Thyroid gland (tissue), 4 donors: ENCODE data around the gene RABL6. TPM values are rescaled to one million over a fixed set of nuclear protein-coding genes. Genes with fewer than 3 reads are reported as not detected.
"Not testable (repeated sequence)": the region's sequence is repeated elsewhere in the genome, so short reads cannot be mapped to it uniquely, and the experiment has no call there.

Source experiments
- DNase-seq, 2 donors: peaks; one replicate each; pipeline ENCODE4 v3.0.0-alpha.2; 2019
- H3K27ac ChIP-seq, 3 donors: fragments of 200-600 bp; sonication (generic); 1 replicate in 2 of 3; 2 replicates in 1 of 3; pipeline ENCODE4 v1.5.1; 2016 to 2019; ENCODE audit warnings: mild to moderate bottlenecking in 1 of 3, moderate library complexity in 1 of 3
- H3K27me3 ChIP-seq: fragments of 200-600 bp; sonication (generic); one replicate; pipeline ENCODE4 v1.5.1; 2019
- H3K36me3 ChIP-seq, 2 donors: fragments of 200-600 bp; sonication (generic); one replicate each; pipeline ENCODE4 v1.5.1; 2016 to 2019
- H3K4me1 ChIP-seq, 2 donors: fragments of 200-600 bp; sonication (generic); one replicate each; pipeline ENCODE4 v1.5.1; 2017 to 2019
- H3K4me3 ChIP-seq, 3 donors: fragments of 200-600 bp; sonication (generic); replicated peaks in 1 of 3; 1 replicate in 2 of 3; 2 replicates in 1 of 3; pipeline ENCODE4 v1.5.1; 2016; ENCODE audit warnings: mild to moderate bottlenecking in 1 of 3
- H3K9me3 ChIP-seq: fragments of 200-600 bp; sonication (generic); one replicate; pipeline ENCODE4 v1.5.1; 2017
- POLR2A ChIP-seq, 2 donors: fragments of 450-650 bp; IDR thresholded peaks; one replicate each; pipeline ENCODE4 v1.6.1; 2017; ENCODE audit warnings: antibody characterized with exemption in 2 of 2, mild to moderate bottlenecking in 2 of 2, moderate library complexity in 1 of 2
- WGBS, 2 donors: methylation state at CpG; one replicate each; pipeline ENCODE4 v1.1.5; 2017; 5-methylcytosine and 5-hydroxymethylcytosine counted together
- intact Hi-C: fragments of 100-400 bp; cut with DNase I; formaldehyde crosslinking; loops from one replicate; pipeline ENCODE4 v1.15.1; 2023
- total RNA-seq, 4 donors: library from RNA; depleted of rRNA; stranded (reverse); fragments of >200 nt; gene quantifications; one replicate each; pipeline ENCODE4 v1.2.3, GENCODE V29; 2016
- TF ChIP-seq, protein P1 (sequence below), 6 experiments: fragments of 200-600 bp in 3 of 6; fragments of 450-650 bp in 3 of 6; sonication (generic) in 3 of 6; IDR thresholded peaks; one replicate each; pipeline ENCODE4 v1.5.1; 2016 to 2019; ENCODE audit warnings: antibody characterized with exemption in 6 of 6, mild to moderate bottlenecking in 2 of 6, inconsistent platforms in 1 of 6, moderate library complexity in 1 of 6

RABL6 gene
- total RNA-seq, 4 donors from 2014 or later: 59.8 to 84.0 (median 62.2) TPM

DNA sequence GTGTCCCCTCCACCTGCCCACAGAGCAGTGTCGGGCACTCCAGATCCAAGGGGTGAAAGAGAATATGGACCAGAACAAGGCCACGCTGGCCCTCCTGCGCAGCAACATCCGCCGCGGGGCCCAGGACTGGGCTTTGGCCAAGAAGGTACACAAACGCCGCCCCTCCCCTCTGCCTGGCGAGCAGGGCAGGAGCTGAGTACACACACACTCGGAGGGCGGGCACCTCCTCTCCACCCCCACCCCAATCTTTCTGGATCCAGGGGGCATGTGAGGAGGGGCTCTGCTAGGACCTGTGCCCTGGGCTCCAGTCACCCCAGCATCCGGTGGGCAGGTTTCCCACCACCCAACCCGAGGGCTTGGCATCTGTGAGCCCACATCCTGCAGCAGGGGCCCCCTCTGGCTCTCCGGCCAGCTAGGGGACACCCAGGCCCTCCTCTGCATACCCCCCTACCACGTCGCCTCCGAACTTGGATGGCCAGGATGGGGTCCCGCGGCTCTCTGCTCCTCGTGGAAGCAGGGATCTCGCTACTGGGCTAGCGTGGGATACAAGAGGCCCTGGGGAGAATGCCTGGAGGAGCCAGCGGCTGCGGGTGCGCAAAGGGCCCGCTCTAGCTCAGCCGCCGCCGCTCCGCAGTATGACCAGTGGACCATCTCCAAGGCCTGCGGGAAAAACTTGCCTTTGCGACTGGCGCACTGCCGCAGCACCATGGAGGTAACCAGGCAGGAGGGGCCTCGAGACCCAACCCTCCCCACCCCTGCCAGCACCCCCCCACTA lies 8.5 kb upstream of the RABL6 start:
- Histone ChIP-seq H3K27me3 (no peaks in the 10 kb centered on the region), H3K27ac (no peak overlapping the region), H3K9me3 (no peaks in the 10 kb centered on the region), H3K4me1 (peaks cover 17 to 29% of the 10 kb centered on the region in 2 donors), H3K4me3 (peak overlapping the region in 1 of 3 donors; percentile 21), H3K36me3 (no peaks in the 10 kb centered on the region)
- 4 to 12% methylated on average over 9 to 15 of the region's 35 CpGs for WGBS, 2 donors
- intact Hi-C loops: no loop called here
- TF ChIP-seq, protein P1, sequence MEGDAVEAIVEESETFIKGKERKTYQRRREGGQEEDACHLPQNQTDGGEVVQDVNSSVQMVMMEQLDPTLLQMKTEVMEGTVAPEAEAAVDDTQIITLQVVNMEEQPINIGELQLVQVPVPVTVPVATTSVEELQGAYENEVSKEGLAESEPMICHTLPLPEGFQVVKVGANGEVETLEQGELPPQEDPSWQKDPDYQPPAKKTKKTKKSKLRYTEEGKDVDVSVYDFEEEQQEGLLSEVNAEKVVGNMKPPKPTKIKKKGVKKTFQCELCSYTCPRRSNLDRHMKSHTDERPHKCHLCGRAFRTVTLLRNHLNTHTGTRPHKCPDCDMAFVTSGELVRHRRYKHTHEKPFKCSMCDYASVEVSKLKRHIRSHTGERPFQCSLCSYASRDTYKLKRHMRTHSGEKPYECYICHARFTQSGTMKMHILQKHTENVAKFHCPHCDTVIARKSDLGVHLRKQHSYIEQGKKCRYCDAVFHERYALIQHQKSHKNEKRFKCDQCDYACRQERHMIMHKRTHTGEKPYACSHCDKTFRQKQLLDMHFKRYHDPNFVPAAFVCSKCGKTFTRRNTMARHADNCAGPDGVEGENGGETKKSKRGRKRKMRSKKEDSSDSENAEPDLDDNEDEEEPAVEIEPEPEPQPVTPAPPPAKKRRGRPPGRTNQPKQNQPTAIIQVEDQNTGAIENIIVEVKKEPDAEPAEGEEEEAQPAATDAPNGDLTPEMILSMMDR (IDR thresholded peaks at IDR 0.05): no peak
- TF ChIP-seq POLR2A (IDR thresholded peaks at IDR 0.05): no peak
- DNase-seq: peak; percentile 48 to 58

DNA sequence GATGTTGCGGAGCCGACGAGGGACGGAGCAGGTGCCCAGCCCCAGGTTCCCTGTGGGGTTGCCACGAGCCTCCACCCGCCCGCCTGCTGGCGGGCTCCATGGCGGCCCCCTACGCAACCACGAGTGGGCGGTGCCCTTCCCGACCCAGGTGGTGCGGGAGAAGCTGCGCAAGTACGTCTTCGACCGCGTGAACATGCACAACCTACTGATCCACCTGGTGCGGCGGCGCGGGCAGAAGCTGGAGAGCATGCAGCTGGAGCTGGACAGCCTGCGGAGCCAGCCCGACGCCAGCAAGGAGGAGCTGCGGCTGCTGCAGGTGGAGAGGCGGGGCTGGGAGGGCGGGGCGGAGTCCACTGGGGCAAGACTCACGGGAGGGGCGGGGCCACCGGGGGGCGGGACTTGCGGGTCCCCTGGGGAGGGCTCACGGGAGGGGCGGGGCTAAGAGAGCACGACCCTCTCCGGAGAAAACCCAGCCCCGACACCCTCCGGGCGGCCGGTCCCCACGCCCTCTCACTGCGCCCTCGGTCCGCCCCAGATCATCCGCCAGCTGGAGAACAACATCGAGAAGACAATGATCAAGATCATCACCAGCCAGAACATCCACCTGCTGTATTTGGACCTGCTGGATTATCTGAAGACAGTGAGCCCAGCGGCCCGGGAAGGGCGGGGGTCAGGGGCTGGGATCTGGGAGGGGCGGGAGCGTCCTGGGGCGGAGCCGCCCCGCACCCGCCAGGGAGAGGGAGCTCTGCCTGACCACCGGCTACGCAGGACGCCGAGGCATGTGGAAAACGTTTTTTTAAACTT lies 7.7 kb upstream of the RABL6 start:
- intact Hi-C loops: no loop called here
- WGBS, 2 donors: 0% methylated on average over 6 to 36 of the region's 63 CpGs

GRCh38 chr9:136802321-136802720 lies 5.4 kb upstream of the RABL6 start:
- TF ChIP-seq, protein P1 (IDR thresholded peaks at IDR 0.05): no peak
- no peak for TF ChIP-seq POLR2A (IDR thresholded peaks at IDR 0.05)
- Histone ChIP-seq H3K9me3 (no peaks in the 10 kb centered on the region), H3K27ac (no peak overlapping the region), H3K4me3 (no peak overlapping the region), H3K27me3 (no peaks in the 10 kb centered on the region), H3K4me1 (peaks cover 27 to 38% of the 10 kb centered on the region in 2 donors), H3K36me3 (no peaks in the 10 kb centered on the region)
- no peak for DNase-seq
- 72 to 86% methylated on average over 3 to 6 of the region's 6 CpGs for WGBS, 2 donors
- intact Hi-C loops: no loop called here

More for the DNA sequence above, 7.7 kb upstream of the RABL6 start:
- H3K9me3 ChIP-seq: no peaks in the 10 kb centered on the region
- peak overlapping the region in 1 of 3 donors; percentile 34 for H3K27ac ChIP-seq
- no peaks in the 10 kb centered on the region for H3K36me3 ChIP-seq
- TF ChIP-seq POLR2A (IDR thresholded peaks at IDR 0.05): peak in 1 of 2 donors; percentile 31
- TF ChIP-seq, protein P1 (IDR thresholded peaks at IDR 0.05): no peak
- peak; percentile 95 to 96 for DNase-seq
- no peaks in the 10 kb centered on the region for H3K27me3 ChIP-seq
- peaks cover 17 to 29% of the 10 kb centered on the region in 2 donors for H3K4me1 ChIP-seq
- peak overlapping the region in 1 of 3 donors; percentile 21 for H3K4me3 ChIP-seq

- DNase-seq, H3K9me3 ChIP-seq, intact Hi-C loops, H3K27ac ChIP-seq, H3K27me3 ChIP-seq, H3K36me3 ChIP-seq, H3K4me3 ChIP-seq: not testable (repeated sequence)
- H3K4me1 ChIP-seq: peaks cover 27 to 38% of the 10 kb centered on the region in 2 donors
- WGBS, 2 donors: 92 to 100% methylated on average over 1 to 6 of the region's 9 CpGs
Measured at GRCh38 chr9:136803009-136803550, 4.7 kb upstream of the RABL6 start.

DNA sequence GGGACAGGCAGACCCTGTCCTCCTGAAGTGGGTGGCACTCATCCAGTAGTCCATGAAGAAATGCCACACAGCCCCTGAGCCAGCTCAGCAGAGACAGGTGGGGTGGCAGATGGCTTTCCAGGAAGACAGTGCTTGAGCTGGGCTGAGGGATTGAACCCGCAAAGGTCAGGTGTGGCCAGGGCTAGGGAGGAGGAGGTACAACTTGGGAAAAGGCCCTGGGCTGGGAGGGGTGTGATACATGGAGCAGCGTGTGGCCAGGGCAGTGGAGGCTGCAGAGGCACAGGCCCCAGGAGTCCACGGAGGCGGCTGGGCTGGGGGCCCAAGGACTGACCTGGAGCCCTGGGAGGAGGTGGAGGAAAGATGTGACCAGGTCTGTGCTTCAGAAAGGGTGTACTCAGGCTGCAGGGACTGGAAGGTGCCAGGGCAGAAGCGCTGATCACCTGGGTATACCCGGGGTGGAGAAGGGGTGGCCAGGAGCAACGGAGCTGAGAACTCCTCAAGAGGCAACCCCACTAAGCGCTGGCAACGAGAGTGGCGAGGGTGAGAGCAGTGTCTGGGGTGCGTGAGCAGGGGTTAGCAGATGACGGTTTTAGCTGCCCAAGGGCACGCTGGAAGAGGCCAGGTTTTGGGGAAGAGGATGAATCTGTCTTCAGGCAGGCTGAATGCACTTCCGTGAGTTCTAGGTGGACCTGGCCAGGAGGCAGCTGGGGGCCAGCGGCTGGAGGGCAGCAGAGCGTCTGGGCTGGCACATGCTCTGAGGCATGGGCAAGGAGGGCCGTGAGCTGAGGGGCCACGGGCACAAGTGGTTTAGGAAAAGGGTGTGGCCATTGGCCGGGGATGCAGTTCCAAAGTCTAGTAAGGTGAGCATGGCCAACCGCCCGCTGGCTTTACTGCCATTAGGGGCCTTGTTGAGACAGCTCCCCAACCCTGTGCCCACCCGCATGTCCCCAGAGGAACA lies 3.9 kb upstream of the RABL6 start:
- intact Hi-C loops: no loop called here
- Histone ChIP-seq H3K9me3 (no peaks in the 10 kb centered on the region), H3K36me3 (no peaks in the 10 kb centered on the region), H3K4me1 (peaks cover 29 to 37% of the 10 kb centered on the region in 2 donors), H3K27me3 (no peaks in the 10 kb centered on the region), H3K4me3 (no peak overlapping the region), H3K27ac (no peak overlapping the region)
- no peak for DNase-seq
- TF ChIP-seq POLR2A (IDR thresholded peaks at IDR 0.05): no peak
- TF ChIP-seq, protein P1 (IDR thresholded peaks at IDR 0.05): no peak
- 88 to 94% methylated on average over 22 of the region's 22 CpGs for WGBS, 2 donors
